GM19035 (cell line): ENCODE data around the gene HSPA13.
"Not testable (repeated sequence)": the region's sequence is repeated elsewhere in the genome, so short reads cannot be mapped to it uniquely, and the experiment has no call there.

Source experiments
- ATAC-seq: cut with Tn5 transposase; IDR thresholded peaks from one replicate; pipeline ENCODE4 v1.9.1; 2021; ENCODE audit not compliant: unreplicated experiment

Gene HSPA13, protein sequence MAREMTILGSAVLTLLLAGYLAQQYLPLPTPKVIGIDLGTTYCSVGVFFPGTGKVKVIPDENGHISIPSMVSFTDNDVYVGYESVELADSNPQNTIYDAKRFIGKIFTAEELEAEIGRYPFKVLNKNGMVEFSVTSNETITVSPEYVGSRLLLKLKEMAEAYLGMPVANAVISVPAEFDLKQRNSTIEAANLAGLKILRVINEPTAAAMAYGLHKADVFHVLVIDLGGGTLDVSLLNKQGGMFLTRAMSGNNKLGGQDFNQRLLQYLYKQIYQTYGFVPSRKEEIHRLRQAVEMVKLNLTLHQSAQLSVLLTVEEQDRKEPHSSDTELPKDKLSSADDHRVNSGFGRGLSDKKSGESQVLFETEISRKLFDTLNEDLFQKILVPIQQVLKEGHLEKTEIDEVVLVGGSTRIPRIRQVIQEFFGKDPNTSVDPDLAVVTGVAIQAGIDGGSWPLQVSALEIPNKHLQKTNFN

DNA sequence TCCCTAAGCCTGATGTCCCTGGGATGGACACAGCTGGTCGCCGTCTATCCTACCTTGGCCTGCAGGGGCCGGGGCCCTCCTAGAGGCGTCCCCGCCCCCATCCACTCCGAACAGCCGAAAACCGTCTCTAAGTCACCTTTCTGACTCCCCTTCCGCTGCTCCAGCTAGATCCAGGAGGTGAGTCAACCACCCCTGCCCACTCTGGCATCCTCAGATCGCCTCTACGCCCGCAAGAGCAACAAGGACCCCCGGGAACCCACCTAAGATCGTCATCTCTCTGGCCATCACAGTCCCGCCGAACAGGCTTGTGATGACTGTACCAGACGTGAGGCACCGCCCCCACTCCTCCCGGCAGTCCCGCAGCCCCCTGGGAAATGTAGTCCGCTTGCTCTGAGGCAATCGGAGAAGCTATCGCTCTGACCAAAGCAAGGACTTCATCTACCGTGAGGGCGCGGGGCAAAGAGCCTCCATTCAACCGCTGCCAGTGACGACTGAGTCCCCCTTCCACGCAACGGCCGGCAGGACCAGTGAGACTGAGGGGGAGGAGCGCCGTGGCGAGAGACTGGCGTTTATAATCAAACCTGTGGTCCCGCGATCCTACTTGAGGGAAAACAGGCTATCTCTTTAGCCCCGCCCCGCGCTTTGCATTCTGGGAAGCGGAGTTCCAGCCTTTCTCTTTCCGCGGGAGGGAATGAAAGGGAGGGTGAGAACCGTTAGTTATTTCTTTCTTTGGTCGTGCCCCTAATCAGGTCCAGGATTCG lies at the start of gene HSPA13:
TSS of gene HSPA13 (minus strand) at position 312 of the 761 bp plus-strand sequence. CDS start at position 285, 27 bp downstream.
- ATAC-seq = peak; percentile 96

- no peak for ATAC-seq
Measured at GRCh38 chr21:14418920-14419319, 36.0 kb upstream of the HSPA13 start.

- no peak for ATAC-seq
Measured at GRCh38 chr21:14414932-14415508, 32.1 kb upstream of the HSPA13 start.

- no peak for ATAC-seq
Measured at GRCh38 chr21:14405962-14406361, 23.0 kb upstream of the HSPA13 start.

DNA sequence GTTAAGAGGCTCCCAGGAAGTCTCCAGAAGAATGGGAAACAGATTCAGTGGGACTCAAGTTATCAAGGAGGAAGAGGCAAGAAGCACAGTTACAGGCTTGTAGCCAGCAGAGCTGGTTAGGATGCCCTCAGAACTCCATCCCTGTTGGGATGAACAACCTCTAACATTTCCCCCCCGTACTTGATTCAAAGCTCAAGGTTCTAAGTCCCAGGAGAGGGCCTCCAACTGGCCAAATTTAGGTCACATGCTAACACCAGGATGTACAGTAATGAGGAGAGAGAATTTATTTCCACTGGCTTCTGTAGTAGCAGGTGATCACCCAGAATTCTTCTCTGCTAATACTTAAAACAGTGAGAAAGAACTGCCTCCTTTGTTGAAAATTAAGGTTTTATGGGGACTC lies 22.3 kb upstream of the HSPA13 start:
- no peak for ATAC-seq

DNA sequence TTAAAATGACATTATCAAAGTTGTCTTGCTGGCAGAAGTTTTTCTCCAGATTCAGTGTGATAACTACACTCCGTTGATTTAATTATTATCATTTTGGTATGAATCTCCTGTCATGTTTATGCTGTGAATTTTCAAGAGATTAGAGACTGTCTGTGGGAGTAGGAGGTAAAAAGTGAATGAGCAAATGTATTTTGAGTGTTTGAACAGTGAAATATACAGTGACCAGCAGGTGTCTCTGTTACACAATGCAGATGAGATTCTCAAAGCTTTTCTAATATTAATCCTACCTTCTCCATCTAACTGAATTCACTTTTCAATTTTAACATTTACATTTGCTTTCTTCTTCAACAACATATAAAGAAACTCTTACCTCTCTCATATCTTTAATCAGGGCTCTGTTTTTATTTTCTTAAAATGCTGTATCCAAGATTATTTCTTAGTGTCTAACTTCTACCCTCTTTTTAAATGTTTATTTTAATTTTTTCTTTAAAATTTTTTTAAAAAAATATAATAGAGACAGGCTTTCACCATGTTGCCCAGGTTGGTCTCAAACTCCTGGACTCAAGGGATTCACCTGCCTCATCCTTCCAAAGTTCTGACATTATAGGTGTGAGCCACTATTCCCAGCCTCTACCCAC lies 20.9 kb upstream of the HSPA13 start:
- no peak for ATAC-seq

GRCh38 chr21:14401217-14401616 lies 18.3 kb upstream of the HSPA13 start:
- no peak for ATAC-seq

GRCh38 chr21:14388282-14388681 lies 5.3 kb upstream of the HSPA13 start:
- ATAC-seq = no peak

DNA sequence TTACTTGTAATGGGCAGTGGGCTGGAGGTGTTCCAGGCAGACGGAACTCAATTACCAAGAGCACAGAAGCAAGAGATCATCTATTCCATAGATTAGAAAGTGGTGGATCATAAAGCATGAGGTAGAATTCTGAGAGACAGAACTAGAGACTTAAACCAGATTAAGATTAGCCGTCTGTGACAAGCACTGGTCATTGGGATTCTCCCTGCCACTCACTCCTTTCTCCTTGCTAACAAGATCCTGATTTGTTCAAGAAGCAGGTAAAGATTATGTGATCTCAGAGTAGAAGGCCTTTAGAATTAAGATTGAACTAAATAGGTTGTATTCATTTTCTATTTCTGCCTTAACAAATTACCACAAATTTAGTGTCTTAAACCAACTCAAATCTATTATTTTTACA lies 1.5 kb upstream of the HSPA13 start:
- no peak for ATAC-seq

- peak; percentile 34 for ATAC-seq
Measured at GRCh38 chr21:14383596-14384180, 742 bp upstream of the HSPA13 start.

DNA sequence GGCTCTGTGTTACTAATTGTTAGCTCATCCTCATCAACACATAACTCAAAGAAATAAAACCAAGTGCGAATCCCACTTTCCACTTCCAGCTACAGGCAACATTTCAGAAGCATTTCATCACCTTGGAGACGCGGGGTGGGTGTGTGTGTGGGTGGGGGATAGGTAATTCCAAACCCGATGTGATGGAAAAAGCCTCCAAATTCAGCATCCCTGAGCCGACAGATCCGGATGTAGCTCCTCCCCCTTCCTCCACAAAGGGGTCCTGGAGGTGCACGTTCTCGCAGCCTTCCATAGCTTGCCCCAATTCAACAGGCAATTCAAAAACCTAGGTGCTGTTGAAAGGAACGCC lies 486 bp downstream of the HSPA13 start:
- ATAC-seq = no peak

- ATAC-seq = no peak
Measured at GRCh38 chr21:14376854-14377253, 6.1 kb downstream of the HSPA13 start.

DNA sequence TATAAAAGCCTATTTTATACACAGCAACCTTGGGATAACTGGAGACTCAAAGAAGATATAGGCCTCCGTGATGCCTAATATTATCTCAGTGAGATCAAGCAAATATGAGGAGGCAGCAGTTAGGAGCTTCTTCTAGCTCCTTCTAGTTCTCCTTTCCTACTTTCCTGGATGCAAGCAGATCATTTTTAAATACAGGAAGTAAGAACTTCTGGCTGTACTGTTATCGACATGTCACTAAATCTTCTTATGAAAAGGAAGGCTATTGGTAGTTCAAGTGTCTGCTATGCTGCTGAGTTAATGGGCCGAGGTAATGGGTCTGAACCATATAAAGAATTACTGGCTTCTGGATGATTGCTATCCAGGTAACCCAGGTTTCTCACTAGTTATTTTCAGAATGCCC lies 15.9 kb downstream of the HSPA13 start:
- ATAC-seq = no peak

- no peak for ATAC-seq
Measured at GRCh38 chr21:14361958-14362357, 21.0 kb downstream of the HSPA13 start.

- no peak for ATAC-seq
Measured at GRCh38 chr21:14358775-14359174, 24.2 kb downstream of the HSPA13 start.

DNA sequence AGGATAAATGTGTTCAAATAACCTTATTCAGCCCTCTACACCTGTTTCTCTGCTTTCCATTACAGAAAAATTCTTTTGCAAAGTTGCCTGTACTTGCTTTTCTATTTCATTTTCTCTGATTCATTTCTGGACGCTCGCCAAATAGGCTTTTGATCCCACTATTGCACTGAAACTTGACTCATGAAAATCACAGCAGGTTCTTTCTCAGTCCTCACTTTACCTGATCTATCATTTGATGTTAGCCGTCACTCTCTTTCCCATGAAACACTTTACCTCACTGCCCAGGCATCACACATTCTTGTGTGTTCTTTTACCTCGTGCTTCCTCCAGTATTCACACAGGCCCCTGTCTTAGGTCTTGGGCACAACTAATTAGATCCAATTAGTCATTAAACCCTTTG lies 26.2 kb downstream of the HSPA13 start:
- ATAC-seq = no peak

GRCh38 chr21:14354515-14354914 lies 28.4 kb downstream of the HSPA13 start:
- no peak for ATAC-seq

GRCh38 chr21:14353726-14354125 lies 29.2 kb downstream of the HSPA13 start:
- ATAC-seq = no peak

GRCh38 chr21:14353231-14353630 lies 29.7 kb downstream of the HSPA13 start:
- no peak for ATAC-seq

- ATAC-seq = not testable (repeated sequence)
Measured at GRCh38 chr21:14327346-14327745, 55.6 kb downstream of the HSPA13 start.

DNA sequence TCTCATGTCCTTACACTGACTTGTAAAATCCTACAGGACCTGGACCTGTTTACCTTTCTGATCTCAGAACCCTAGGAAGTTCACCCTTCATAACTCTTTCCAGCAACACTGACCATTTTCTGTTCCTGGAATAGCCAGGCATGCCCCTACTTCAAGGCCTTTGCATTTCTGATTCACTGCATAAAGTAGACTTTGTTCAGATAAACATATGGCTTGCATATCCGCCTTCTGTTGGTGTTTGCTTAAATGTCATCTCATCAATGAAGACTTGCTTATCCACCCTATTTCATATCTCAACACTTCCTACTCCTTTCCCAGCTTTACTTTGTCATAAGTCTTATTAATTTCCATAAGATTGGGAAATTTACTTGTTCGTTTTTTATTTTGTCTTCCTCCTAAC lies 57.4 kb downstream of the HSPA13 start:
- no peak for ATAC-seq
